Dendritic cell treated with granulocyte-macrophage colony-stimulating factor and Interleukin-4, amounts not matched to agents 40 ng/mL and 50 ng/mL, for 4 days (primary cell): Measurements from ENCODE around the gene PRM3.

Experiments used
- H3K27ac Mint-ChIP-seq: one replicate; pipeline ENCODE4 v1.8.0; 2022; ENCODE audit warnings: mild to moderate bottlenecking, mixed read lengths
- H3K27me3 Mint-ChIP-seq: one replicate; pipeline ENCODE4 v1.8.0; 2022; ENCODE audit warnings: mild to moderate bottlenecking, mixed read lengths
- H3K36me3 Mint-ChIP-seq: one replicate; pipeline ENCODE4 v1.8.0; 2022; ENCODE audit warnings: low read depth, mixed read lengths
- H3K4me1 Mint-ChIP-seq: one replicate; pipeline ENCODE4 v1.8.0; 2022; ENCODE audit warnings: low read depth, mixed read lengths
- H3K4me3 Mint-ChIP-seq: one replicate; pipeline ENCODE4 v1.8.0; 2022; ENCODE audit warnings: mild to moderate bottlenecking, moderate library complexity, mixed read lengths
- H3K9me3 Mint-ChIP-seq: one replicate; pipeline ENCODE4 v1.8.0; 2022; ENCODE audit warnings: mixed read lengths
- intact Hi-C: fragments of 100-400 bp; cut with micrococcal nuclease; formaldehyde crosslinking; loops from one replicate; pipeline ENCODE4 v1.15.0; 2022

The PRM3 gene

DNA sequence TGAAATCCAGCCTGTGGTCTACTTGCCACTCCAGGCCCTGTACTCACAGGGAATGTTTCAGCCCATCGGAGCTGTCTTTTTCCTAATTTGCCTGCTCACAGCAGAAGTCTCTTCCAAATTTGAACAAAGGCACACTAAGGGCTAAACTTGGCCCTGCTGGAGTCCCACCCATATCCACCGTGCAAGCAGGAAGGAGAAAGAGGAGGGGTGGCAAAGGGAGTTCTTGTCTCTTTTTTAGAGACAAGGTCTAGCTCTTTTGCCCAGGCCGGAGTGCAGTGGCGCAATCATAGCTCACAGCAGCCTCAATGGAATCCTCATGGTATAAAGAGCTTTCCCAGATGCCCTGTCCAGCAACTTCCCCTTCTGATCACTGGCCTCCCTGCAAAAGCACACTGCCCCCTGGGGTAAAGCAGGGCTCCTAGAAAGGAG lies 10.4 kb upstream of the PRM3 start:
- no peak overlapping the region for H3K4me3 Mint-ChIP-seq
- peaks cover 55% of the 10 kb centered on the region for H3K27me3 Mint-ChIP-seq
- H3K9me3 Mint-ChIP-seq: no peaks in the 10 kb centered on the region
- H3K27ac Mint-ChIP-seq: no peak overlapping the region
- peaks cover 27% of the 10 kb centered on the region for H3K4me1 Mint-ChIP-seq
- H3K36me3 Mint-ChIP-seq: no peaks in the 10 kb centered on the region
- intact Hi-C loops: no loop called here

DNA sequence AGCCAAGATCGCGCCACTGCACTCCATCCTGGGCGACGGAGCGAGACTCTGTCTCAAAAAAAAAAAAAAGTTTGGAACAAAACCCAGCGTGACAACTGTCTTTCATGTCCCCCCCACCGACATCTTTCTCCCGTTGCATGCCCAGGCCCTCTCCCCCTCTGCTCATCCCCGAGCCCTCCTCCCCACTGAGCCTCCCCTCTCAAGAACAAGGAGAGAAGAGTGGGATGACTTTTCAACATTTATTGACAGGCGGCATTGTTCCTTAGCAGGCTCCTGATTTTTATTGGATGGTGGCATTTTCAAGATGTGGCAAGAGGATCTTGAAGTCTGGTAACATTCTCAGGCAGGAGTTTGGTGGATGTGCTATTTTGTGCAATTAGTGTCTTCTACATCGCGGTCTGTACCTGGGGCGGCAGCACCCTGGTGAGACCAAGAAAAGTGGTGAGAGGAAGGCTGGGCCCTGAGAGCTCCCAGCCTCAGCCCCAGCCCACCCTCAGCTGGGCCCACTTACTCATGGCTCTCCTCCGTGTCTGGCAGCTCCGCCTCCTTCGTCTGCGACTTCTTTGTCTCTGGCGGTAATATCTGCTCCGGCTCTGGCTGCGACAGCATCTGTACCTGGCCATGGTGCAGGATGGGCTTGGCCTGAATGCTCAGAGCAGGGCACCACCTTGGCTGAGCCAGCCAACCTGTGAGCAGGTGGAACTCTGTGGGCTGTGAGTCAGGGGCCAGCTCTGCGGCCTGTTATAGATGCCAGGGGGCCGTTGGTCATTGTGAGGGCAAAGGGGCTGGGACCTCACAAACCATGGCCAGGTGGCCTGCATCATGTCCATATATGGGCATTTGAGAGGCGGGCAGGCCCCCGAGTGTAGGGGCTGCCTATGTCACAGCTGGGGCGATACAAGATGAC lies 7.4 kb upstream of the PRM3 start, which contains the start of gene PRM1:
Gene PRM1 (minus strand): TSS at position 715 of the 907 bp plus-strand sequence. CDS start 92 bp downstream, at position 623.
- Mint-ChIP-seq H3K4me1 (peaks cover 36% of the 10 kb centered on the region), H3K9me3 (no peaks in the 10 kb centered on the region), H3K27ac (peak within 1 kb of the TSS; percentile 85), H3K4me3 (no peak within 1 kb of the TSS), H3K27me3 (peaks cover 45% of the 10 kb centered on the region), H3K36me3 (no peaks in the 10 kb centered on the region)
- intact Hi-C loops: no loop called here

DNA sequence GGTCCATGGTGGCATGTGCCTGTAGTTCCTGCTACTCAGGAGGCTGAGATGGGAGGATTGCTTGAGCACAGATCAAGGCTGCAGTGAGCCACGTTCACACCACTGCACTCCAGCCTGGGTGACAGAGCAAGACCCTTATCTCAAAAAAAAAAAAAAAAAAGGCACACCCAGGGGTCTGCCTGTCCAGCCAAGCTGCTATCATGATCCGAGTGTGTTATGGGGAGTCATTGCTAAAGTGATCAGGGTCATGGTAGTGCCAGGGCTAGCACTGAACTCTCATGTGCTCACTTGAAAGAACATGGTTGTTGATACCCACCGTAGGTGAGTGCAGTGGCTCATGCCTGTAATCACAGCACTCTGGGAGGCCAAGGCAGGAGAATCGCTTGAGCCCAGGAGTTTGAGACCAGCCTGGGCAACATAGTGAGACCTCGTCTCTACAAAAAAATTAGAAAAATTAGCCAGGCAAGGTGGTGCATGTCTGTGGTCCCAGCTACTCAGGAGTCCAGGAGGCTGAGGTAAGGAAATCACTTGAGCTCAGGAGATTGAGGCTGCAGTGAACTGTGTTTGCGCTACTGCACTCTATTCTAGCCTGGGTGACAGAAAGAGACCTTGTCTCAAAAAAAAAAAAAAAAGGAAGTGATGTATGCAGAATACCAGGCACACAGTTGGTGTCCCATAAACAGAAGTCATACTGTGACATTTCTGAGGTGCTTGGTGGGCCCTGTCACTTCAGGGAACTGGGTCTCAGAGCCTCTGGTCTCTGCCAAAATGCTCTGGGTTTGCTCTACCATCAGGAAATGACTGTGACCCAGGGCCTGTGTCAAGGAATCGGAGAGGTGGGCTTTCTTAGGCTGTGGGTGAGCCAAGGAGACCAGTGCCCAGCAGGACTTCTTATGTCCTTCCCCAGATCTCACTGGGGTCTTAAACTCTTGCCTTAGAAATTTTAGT lies 5.5 kb upstream of the PRM3 start:
- Mint-ChIP-seq H3K9me3 (no peaks in the 10 kb centered on the region), H3K27me3 (peaks cover 46% of the 10 kb centered on the region), H3K27ac (peak overlapping the region; percentile 85), H3K36me3 (no peaks in the 10 kb centered on the region), H3K4me3 (no peak overlapping the region), H3K4me1 (peaks cover 29% of the 10 kb centered on the region)
- intact Hi-C loops: no loop called here

DNA sequence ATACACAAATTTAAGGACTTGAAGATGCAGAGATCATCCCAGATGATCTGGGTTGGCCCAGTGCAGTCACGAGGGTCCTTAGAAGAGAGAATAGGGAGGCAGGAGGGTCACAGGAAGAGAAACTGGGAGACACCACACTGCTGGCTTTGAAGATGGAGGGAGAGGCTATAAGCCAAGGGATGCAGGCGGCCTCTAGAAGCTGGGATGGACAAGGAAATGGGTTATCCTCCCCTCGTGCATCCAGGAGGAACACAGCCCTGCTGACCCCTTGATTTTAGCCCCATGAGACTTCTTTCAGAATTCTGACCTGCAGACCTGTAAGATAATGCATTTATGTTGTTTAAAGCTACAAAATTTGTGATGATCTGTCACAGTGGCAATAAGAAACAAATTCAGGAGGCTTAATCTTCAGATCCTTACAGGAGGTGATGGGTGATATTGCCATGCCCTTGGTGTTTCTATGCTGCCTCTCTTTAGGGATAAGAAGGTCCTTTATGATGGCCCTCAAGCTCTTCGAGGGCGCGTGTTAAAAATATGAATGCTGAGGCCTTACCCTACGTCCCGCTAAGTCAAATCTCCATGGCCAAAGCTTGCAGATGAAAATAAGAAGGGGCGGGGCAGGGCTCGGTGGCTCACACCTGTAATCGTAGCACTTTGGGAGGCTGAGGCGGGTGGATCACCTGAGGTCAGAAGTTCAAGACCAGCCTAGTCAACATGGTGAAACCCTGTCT lies 4.3 kb upstream of the PRM3 start:
- Mint-ChIP-seq H3K27ac (no peak overlapping the region), H3K27me3 (peaks cover 48% of the 10 kb centered on the region), H3K9me3 (no peaks in the 10 kb centered on the region), H3K36me3 (no peaks in the 10 kb centered on the region), H3K4me3 (no peak overlapping the region), H3K4me1 (peaks cover 36% of the 10 kb centered on the region)
- intact Hi-C loops: no loop called here

DNA sequence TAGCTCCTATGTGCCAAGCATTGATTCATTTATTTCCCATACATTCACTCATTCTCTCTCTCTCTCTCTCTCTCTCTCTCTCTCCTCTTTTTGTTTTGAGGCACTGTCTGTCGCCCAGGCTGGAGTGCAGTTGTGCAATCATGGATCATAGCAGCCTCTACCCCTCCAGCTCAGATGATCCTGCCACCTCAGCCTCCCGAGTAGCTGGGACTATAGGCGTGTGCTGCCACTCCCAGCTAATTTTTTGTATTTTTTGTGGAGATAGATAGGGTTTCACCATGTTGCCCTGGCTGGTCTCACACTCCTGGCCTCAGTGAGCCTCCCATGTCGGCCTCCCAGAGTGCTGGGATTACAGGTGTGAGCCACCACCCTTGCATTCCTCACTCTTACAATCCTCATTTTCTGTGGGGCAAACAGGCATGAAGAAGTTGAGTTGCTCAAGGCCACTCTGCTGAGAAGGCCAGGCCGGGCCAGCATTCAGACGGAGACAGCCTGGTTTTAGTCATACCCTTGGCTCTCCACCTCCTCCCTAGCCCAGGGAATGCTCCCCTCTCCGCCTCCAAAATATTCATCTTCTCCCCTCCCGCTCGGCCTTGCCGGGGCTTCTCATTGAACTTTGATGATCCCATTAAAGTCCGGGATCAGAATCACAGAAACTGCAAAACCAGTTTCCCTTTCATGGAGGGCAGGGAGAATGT lies 3.6 kb upstream of the PRM3 start:
- intact Hi-C loops: no loop called here
- peaks cover 45% of the 10 kb centered on the region for H3K27me3 Mint-ChIP-seq
- no peaks in the 10 kb centered on the region for H3K9me3 Mint-ChIP-seq
- no peak overlapping the region for H3K4me3 Mint-ChIP-seq
- H3K4me1 Mint-ChIP-seq: peaks cover 43% of the 10 kb centered on the region
- no peaks in the 10 kb centered on the region for H3K36me3 Mint-ChIP-seq
- H3K27ac Mint-ChIP-seq: no peak overlapping the region

DNA sequence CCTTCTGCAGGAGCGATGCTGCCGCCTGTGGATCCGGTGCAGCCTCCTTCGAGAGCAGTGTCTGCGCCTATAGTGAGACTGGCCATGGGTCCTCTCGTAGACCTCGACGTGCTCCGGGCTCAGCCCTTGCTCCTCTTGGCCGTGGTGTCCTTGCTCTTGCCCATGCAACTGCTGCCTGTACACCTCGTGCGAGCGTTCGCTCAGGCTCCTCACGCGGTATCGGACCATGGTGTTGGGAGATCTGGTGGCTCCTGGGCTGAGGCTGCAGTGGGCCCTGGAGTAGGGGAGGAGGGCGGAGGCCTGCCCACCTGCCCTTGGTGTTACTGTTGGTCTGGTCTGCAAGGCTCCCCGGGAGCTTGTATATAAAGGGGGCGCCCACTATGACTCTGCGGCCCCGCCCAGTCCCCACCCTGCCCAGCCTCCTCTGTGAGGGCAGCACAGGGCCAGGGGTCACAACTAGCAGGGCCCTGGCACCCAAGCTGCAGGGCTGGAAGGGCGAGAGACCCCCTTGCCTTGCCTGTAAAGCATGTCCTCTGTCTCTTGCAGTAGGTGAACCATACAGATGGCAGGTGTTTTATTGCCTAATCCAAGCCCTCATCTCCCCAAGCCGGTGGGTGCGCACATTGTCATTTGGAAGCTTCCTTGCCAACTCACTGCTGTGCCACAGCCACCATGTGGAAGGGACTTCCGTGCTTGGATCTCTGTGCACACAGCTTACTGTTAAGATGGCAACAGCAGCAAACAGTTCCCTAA lies 2.9 kb upstream of the PRM3 start, which contains the start of gene PRM2:
Gene PRM2 (minus strand): TSS at position 338 of the 753 bp plus-strand sequence. CDS start 110 bp downstream, at position 228.
- Mint-ChIP-seq H3K36me3 (no peaks in the 10 kb centered on the region), H3K4me1 (peaks cover 50% of the 10 kb centered on the region), H3K9me3 (no peaks in the 10 kb centered on the region), H3K27me3 (peaks cover 45% of the 10 kb centered on the region), H3K4me3 (no peak within 1 kb of the TSS), H3K27ac (peak within 1 kb of the TSS; percentile 23)
- intact Hi-C loops: no loop called here

DNA sequence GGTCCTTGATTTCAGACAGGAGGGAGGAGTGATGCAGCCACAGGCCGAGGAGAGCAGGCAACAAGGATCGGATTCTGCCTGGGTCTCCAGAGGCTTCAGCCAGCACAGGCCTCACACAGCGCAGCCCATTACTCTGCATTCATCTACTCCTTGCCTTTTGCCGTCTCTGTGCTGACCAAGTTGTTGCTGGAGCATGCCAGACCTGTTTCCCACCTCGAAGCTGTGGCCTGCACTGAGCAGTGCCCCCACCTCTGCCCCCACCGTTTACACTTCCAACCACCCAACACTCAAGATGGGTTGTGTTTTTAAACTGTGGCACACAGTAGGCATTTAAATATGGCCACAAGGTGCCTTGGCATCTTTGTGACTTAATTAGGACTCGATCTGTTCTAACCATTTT lies 1.5 kb upstream of the PRM3 start:
- intact Hi-C loops: no loop called here
- H3K4me1 Mint-ChIP-seq: peaks cover 54% of the 10 kb centered on the region
- H3K9me3 Mint-ChIP-seq: no peaks in the 10 kb centered on the region
- H3K27me3 Mint-ChIP-seq: peaks cover 42% of the 10 kb centered on the region
- no peak overlapping the region for H3K4me3 Mint-ChIP-seq
- peak overlapping the region; percentile 39 for H3K27ac Mint-ChIP-seq
- no peaks in the 10 kb centered on the region for H3K36me3 Mint-ChIP-seq

DNA sequence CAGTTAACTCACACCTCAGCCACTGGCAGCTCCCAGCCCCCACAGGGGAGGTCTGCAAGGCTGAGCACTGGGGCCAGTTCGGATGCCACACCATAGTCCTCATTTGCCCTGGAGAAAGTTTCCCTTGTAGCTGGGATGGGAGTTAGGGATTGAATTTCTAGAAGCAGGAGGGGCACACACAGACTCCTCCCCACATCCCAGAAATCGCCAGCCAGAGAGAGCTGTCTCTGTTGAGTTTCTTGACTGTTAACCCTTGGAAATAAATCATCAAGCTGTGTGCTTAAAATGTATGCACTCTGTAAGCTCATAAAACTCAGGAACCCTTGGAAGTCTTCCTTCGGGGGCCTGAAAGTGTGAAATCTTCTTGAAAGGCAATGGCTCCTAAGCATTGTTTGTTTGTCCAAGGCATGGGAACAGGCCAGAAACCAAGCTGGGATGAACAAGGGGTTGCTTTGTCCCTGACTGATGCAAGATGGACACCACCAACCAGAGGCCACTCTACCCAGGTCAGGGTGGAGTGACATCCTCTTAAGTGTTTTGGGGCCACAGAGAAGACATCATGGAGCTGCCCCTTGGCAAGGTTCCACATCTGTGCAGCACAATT lies 394 bp upstream of the PRM3 start:
- intact Hi-C loops: no loop called here
- no peak overlapping the region for H3K4me3 Mint-ChIP-seq
- H3K9me3 Mint-ChIP-seq: no peaks in the 10 kb centered on the region
- peaks cover 42% of the 10 kb centered on the region for H3K27me3 Mint-ChIP-seq
- peak overlapping the region; percentile 87 for H3K27ac Mint-ChIP-seq
- H3K4me1 Mint-ChIP-seq: peaks cover 49% of the 10 kb centered on the region
- no peaks in the 10 kb centered on the region for H3K36me3 Mint-ChIP-seq

DNA sequence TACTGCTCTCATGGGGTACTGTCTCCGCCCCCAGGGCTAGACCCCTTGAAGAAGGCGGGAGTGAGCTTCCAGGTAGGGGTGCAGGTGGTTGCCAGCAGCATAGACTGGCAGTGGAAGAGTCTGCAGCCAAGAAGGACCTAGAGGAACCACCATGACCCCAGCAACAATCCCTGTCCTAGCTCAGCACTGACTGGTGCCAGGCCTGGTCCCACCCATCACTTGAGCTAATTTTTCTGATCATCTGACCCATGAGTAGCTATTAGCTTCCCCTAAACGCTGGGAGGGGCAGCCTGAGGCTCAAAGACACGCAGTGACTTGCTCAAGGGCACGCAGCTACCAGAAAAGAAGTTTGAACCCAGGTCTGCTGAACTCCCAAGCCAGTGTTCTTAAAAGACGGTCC lies 945 bp downstream of the PRM3 start:
- Mint-ChIP-seq H3K27ac (peak overlapping the region; percentile 87), H3K27me3 (peaks cover 49% of the 10 kb centered on the region), H3K9me3 (no peaks in the 10 kb centered on the region), H3K36me3 (no peaks in the 10 kb centered on the region), H3K4me3 (no peak overlapping the region), H3K4me1 (peaks cover 45% of the 10 kb centered on the region)
- intact Hi-C loops: no loop called here

DNA sequence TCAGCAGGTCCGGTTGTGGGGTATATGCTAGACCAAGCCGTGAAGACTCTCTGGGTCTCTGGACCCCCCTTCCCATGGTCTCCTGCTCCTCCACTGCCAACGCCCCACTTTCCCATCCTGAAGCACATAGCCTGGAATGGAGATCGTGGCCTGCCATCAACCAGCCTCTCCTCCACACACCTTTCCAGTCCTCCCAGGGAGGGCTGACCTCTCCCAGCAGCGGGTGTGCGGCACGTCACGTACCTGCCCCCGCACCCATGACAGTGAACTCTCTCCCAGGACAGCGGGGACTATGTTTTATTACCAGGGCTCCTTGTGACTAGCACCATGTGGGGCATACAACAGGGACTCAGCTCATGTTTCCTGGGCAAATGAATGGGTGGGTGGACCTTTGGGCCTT lies 1.8 kb downstream of the PRM3 start:
- peak overlapping the region; percentile 87 for H3K27ac Mint-ChIP-seq
- intact Hi-C loops: no loop called here
- no peaks in the 10 kb centered on the region for H3K9me3 Mint-ChIP-seq
- no peaks in the 10 kb centered on the region for H3K36me3 Mint-ChIP-seq
- H3K27me3 Mint-ChIP-seq: peaks cover 46% of the 10 kb centered on the region
- peaks cover 40% of the 10 kb centered on the region for H3K4me1 Mint-ChIP-seq
- no peak overlapping the region for H3K4me3 Mint-ChIP-seq

DNA sequence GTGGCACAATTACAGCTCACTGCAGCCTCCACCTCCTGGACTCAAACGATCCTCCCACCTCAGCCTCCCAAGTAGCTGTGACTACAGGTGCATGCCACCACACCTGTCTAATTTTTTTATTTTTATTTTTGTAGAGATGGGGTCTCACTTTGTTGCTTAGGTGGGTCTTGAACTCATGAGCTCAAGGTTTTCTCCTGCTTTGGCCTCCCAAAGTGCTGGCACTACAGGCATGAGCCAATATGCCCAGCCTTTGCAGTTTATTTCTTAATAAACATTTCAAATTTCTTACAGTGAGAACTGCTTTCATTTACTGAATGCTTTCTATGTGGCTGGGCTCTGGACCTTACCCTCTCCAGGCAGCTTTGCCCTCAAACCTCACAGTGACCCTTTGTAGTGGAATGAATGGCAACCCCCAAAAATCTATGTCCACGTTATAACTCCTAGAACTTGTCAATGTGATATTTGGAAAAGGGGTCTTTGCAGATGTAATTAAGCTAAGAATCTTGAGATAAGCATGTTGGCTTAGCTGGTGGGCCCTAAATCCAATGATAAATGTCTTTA lies 2.7 kb downstream of the PRM3 start:
- Mint-ChIP-seq H3K27ac (peak overlapping the region; percentile 24), H3K9me3 (no peaks in the 10 kb centered on the region), H3K4me3 (no peak overlapping the region), H3K27me3 (peaks cover 40% of the 10 kb centered on the region), H3K4me1 (peaks cover 42% of the 10 kb centered on the region), H3K36me3 (no peaks in the 10 kb centered on the region)
- intact Hi-C loops: no loop called here

DNA sequence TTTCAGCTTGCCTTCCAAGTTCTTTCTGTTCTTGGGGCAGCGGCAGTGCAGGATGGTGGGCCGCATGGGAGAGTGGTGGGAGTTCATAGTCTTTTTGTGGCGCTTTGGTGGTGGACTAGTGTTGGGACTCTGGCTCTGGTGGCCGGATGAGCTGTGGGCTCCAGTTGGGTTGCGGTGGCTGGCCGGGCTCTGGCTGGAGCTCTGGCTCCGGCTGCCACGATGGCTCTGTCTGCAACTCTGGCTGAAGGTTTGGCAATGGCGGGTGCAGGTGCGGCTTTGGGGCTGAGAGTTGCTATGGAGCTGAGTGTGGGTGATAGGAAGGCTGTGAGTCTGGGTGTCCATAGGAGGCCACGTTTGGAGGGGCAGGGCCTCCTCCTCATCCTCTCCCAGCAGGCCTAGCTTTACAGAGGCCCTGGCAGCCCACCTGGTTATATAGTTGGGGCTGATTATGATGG lies 4.5 kb downstream of the PRM3 start, which contains the start of gene TNP2:
Gene TNP2 (minus strand): TSS at position 405 of the 455 bp plus-strand sequence. CDS start 63 bp downstream, at position 342.
- intact Hi-C loops: no loop called here
- no peak within 1 kb of the TSS for H3K4me3 Mint-ChIP-seq
- H3K27me3 Mint-ChIP-seq: peaks cover 30% of the 10 kb centered on the region
- peaks cover 57% of the 10 kb centered on the region for H3K4me1 Mint-ChIP-seq
- peak within 1 kb of the TSS; percentile 24 for H3K27ac Mint-ChIP-seq
- H3K36me3 Mint-ChIP-seq: no peaks in the 10 kb centered on the region
- H3K9me3 Mint-ChIP-seq: no peaks in the 10 kb centered on the region
